Lung microvascular endothelial cell (primary cell): ENCODE data around the gene OR8B8. TPM values are rescaled to one million over a fixed set of nuclear protein-coding genes. Genes with fewer than 3 reads are reported as not detected.
"Not testable (repeated sequence)": the region's sequence is repeated elsewhere in the genome, so short reads cannot be mapped to it uniquely, and the experiment has no call there.

Experiments
- DNase-seq, 2 donors: peaks; one replicate each; pipeline versions ENCODE4 v3.0.0 to v3.0.0-alpha.2; 2010; ENCODE audit warnings: low read depth in 2 of 2
- total RNA-seq: library from RNA; depleted of rRNA; stranded (reverse); fragments of >200 nt; gene quantifications from 2 replicates; pipeline ENCODE4 v1.2.1, GENCODE V29; 2014

The OR8B8 gene
- not detected in 2 replicates for total RNA-seq

DNA sequence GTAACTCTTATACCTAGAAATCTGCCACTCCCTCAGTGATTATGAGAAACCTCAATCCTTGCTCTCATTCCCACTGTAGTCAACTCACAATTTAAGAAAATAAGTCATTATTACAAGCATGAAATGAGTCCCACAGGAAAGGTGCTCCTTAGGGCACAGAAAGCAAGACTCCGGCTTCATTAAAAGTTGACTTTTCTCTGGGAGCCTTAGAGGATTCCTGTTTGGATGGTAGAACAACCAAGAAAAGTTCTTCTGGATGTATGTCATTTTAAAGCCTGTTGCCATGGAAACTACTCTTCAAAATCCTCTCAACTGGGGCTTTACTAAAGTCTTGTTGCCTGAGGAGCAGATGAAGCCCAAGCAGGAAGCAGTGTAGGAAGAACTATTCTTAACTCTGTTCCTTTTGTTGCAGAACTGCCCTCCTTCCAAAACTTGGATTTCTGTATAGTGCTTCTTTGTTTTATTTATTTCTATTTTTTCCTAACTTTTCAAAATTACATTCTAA is at the start of gene OR8B8:
TSS of gene OR8B8 (minus strand) at position 51 of the 505 bp plus-strand sequence. CDS start 4,611 bp downstream, outside the sequence.
- DNase-seq = no peak

DNA sequence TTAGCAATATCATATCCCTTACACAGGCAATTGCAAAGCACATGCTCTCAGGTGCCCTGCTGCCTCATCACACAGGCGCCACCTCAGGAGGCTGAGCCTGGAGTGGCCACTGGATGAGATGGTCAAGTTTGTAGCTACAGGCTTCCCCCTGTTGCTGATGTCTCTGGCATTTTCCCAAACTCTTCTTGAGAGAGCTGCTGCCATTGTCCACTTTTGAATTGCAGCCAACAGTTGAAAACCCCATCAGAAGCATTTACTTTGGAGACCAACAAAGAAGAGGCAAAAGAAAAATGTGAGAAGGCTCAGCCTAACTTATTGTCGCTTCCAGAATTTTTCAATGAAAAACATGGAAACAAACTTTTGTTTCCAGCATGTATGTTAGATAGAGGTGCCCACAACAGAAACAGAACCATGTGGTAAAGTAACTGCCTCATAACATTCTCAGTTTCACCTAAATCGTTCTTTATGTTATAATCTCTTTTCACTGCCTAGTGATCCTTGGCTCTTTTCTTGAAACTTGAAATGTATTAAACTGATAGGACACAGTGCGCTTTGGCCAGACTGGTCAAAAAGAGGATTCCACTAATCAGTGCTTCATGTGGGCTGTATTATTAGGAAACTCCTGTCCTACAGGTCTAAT is 47.6 kb upstream of the OR8B8 start:
- DNase-seq = peak in 1 of 2 donors; percentile 34

DNA sequence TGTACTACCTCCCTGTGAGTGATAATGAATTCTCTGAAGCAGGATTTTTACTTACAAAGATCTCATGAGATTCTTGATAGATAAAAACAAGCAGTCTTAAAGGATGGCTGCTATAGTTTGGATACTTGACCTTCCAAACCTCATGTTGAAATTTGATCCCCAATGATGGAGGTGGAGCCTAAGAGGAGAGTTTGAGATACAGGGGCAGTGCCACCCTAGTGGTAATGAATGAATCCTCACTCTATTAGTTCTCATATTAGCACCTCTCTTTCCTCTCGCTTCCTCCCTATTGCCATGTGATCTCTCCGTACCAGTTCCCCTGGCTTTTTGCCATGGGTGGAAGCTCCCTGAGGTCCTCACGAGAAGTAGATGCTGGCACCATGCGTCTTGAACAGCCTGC is 37.9 kb upstream of the OR8B8 start:
- DNase-seq = no peak

DNA sequence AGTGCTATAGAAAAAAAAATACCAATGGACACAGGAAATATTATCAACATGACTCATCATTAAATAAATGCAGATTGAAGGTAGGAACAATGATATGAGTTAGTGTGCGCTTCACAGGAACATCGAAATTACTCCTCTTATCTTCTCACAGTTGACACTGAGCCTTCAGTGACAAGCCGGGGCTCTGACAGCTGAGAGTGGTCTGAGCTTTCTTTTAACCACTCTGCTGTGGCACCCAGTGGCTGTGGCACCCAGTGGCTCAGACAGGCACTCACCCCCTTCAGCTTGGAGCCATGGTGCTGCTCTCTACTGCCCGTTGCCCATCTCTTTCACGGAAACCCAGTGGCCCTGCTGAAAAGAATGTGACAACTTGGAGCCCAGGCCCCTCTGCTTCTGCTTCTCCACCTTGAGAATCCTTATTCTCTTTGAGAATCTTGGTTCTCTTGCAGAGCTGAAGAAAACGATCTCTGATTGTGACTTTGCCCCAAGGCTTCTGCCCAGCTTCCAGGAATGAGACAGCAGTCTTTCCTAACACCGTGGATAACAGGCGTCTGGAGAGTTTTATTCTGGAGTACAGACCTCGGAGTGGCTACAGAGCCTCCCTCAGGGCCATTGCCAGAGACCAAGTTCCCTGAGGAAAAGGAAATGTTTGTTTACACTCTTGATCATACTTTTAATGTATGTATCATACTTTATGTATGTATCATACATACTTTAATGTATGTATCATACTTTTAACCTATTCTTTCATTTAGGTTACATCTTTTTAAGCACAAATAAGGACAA is 37.1 kb upstream of the OR8B8 start:
- peak; percentile 16 to 33 for DNase-seq

- DNase-seq = peak; percentile 52 to 68
These were observed 36.1 kb upstream of the OR8B8 start for GRCh38 chr11:124481365-124482323.

DNA sequence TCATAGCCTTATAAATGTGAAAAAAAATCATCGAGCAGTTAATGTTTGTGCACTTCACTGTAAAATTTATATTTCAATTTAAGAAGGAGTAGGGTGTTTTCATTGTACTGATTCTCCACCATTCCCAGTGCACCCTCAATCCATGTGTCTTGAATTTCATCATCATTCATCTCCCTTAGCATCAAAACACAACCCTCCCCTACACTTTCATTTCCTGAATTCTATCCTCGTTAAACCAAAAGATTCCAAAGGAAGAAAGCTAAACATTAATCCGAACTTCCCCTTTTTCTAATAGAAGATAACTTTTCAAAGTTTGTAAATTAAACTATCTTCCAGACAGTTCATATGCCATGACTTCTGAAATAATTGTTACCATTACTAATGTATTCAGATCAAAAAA is 34.1 kb upstream of the OR8B8 start:
- DNase-seq = no peak

GRCh38 chr11:124475265-124475664 is 29.8 kb upstream of the OR8B8 start:
- DNase-seq = no peak

DNA sequence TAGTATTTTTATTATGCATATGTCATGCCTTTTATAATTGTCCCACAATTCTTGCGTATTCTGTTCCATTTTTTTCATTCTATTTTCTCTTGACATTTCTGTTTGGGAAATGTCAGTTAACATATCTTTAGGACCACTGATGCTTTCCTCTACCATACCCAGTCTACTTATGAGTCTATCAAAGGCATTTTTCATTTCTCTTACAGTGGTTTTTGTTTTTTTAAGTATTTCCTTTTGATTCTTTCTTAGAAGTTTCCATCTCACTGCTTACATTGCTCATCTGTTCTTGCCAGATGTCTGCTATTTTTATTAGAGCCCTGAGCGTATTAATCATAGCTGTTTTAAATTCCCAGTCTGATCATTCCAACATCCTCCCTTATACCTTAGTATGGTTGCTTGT is 29.3 kb upstream of the OR8B8 start:
- no peak for DNase-seq

- no peak for DNase-seq
These were observed 28.6 kb upstream of the OR8B8 start for GRCh38 chr11:124474079-124474478.

GRCh38 chr11:124473476-124473875 is 28.0 kb upstream of the OR8B8 start:
- no peak for DNase-seq

GRCh38 chr11:124470561-124471227 is 25.2 kb upstream of the OR8B8 start:
- DNase-seq = no peak

DNA sequence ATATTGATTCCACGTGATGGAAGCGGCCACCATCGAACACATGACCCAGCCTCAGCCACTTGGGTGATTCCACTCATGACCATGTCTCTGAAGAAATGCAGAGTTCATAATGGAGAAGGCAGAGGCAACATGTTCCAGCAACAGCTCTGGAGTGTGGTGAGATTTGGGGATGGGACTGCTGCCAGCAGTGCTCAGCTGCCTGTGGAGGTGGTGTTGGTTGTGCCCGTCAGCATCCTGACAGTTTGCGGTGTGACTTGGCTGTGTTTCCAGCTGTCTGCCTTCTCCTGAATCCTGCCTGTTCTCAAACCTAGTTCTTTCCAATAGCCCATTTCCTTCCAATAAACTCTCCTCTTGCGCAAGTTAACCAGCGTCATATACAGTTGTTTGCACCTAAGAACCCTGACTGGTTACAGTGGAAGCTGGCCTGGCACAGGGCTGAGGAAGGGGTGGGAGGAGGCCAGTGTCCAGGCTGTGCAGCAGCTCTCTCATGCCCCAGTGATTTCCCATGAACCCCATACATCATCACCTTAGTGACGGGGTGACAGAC is 22.0 kb upstream of the OR8B8 start:
- DNase-seq = no peak

- DNase-seq = no peak
These were observed 19.9 kb upstream of the OR8B8 start for GRCh38 chr11:124465368-124465767.

DNA sequence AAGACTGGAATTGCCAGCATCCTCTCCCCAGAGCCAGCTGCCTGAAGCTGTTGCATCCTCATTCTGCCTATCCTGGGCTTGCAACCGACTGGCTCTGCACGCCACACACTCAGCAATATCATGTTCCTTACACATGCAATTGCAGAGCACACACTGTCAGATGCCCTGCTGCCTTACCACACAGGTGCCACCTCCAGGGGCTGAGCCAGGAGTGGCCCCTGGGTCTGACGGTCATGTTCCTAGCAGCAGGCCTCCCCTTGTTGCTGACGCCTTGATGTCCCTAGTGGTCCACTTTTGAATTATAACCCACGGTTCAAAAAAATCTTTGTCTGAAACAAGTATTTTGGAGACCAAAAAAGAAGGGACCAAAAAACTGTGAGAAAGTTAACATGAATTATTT is 18.5 kb upstream of the OR8B8 start:
- no peak for DNase-seq

DNA sequence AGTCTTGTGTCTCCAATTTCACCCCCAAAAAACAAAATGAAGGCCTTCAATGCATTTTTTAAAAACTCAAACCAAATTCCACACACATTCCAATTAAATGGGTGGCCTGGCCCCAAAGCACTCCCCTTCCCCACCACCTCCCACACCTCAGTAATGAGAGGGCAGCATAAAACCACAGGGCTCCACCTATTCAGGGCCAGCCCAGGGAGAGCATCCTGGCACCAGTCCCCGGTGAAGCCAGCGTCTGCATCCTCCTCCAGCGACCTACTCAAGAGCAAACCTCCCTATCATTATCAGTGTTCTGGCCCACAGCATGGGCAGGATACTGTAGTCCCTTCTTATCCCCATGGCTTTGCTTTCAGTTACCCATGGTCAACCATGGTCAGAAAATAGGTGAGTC is 17.8 kb upstream of the OR8B8 start:
- DNase-seq = no peak

DNA sequence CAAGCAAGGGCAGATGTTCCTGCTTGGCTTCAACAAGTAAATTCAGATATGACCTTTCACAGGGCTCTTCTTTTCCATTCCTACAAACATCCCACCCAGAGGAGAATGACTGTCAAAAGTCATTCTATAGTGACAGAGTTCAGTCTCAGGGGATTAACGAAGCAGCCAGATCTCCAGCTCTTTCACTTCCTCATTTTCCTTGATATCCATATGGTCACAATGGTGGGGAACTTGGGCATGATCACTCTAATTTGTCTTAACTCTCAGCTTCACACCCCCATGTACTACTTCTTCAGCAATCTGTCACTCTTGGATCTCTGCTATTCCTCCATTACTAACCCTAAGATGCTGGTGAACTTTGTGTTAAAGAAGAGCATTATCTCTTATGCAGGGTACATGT is 15.0 kb upstream of the OR8B8 start:
- no peak for DNase-seq

DNA sequence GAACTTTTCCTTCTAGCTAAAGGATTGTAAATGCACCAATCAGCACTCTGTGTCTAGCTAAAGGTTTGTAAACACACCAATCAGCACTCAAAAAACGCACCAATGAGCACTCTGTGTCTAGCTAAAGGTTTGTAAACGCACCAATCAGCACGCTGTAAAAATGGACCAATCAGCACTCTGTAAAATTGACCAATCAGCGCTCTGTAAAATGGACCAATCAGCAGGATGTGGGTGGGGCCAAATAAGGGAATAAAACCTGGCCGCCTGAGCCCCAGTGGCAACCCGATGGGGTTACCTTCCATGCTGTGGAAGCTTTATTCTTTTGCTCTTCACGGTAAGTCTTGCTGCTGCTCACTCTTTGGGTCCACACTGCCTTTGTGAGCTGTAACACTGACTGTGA is 13.9 kb upstream of the OR8B8 start:
- not testable (repeated sequence) for DNase-seq

GRCh38 chr11:124454552-124454951 is 9.1 kb upstream of the OR8B8 start:
- DNase-seq = no peak

DNA sequence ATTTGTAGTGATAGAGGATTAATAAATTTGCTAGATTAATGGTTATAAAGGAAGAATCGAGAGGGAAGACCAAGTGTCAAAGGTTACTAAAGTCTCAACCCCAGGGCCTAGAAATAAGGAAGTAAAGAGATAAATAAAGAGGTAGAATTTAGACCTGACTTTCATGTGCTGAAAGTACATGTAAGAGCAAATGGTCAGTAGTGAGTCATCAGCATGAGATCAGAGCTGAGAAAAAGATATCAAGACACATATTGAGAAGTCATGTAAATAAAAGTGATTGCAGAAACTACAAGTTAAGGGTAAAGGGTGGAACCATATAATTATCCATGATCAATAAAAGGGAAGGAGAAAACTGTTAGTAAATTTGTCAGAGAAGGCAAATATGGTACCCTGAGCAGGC is 1.4 kb upstream of the OR8B8 start:
- DNase-seq = no peak

DNA sequence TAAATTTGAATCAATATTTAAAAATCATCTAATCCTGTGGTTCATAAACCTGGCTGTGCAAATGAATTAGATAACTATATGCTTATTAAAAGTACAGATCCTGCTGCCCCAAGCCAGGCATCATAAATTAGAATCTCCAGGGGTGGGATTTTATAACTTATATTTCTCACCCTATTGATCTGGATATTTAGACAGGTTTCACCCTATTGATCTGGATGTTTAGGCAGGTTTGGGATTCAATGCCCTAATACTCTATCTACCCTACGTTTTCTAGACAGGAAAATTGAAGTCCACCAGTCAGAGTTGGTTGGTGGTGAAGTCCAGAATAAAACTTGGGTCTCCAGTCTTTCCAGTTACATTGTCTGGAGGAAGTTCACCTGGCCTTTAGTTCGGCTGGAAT is 2.6 kb downstream of the OR8B8 start:
- DNase-seq = no peak

DNA sequence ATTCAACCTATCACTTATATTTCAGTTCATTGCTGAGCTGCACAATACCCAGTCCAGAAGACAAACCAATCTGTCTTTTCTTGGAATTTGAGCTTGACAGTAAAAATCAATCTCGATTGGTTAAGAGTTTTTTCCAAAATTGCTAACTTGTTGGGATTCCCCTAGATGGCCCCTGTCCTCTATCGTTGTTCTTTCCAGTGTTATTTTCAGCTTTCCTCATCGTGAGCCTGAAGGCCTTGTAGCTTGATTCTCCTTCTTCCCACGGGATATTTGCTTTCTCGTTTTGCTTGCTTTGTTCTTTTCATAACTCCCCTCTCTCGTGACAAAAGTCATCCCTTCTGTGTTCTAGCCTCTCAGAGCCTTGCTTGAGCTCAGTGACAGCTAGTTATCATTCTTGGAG is 3.1 kb downstream of the OR8B8 start:
- DNase-seq = peak in 1 of 2 donors; percentile 3
